ENCODE measurements around the gene SIPA1L3. TPM values are rescaled to one million over a fixed set of nuclear protein-coding genes. Genes with fewer than 3 reads are reported as not detected.

The SIPA1L3 gene
- total and polyA plus RNA-seq, 2 of the 13 experiments (the other 11 are each of a cell fraction or from before 2014, with no cell fraction given), result 5.5 to 7.7 TPM

- no peak for TF ChIP-seq TBL1XR1 (IDR thresholded peaks at IDR 0.05; ENCODE audit: borderline replicate concordance, low read length, partially characterized antibody)
- TF ChIP-seq ZNF512 (CRISPR knock-in tag; IDR thresholded peaks at IDR 0.05), result no peak
- TF ChIP-seq U2AF2 (IDR thresholded peaks at IDR 0.05; ENCODE audit: low read depth, low read length), result no peak
- TF ChIP-seq PLRG1 (conservative IDR thresholded peaks at IDR 0.05), result no peak
- 0 out of 2 replicates have a peak, but pooled peaks have one; percentile 32 for TF ChIP-seq ZNF138 (CRISPR knock-in tag; IDR thresholded peaks at IDR 0.05; ENCODE audit: low read depth)
- TF ChIP-seq ZNF75D (CRISPR knock-in tag; IDR thresholded peaks at IDR 0.05; ENCODE audit: borderline replicate concordance), result no peak
- TF ChIP-seq NR2F6 (IDR thresholded peaks at IDR 0.05), result peak; percentile 53; the same call in 1 of the 2 replicates
- TF ChIP-seq NR2F6 (CRISPR knock-in tag; IDR thresholded peaks at IDR 0.05), result peak; percentile 77
- TF ChIP-seq MXD1 (CRISPR knock-in tag; IDR thresholded peaks at IDR 0.05), result no peak
- TF ChIP-seq ZSCAN21 (CRISPR knock-in tag; IDR thresholded peaks at IDR 0.05; ENCODE audit: borderline replicate concordance), result no peak
- no peak for TF ChIP-seq EEA1 (CRISPR knock-in tag; IDR thresholded peaks at IDR 0.05; ENCODE audit: borderline replicate concordance)
- TF ChIP-seq HIVEP1 (CRISPR knock-in tag; IDR thresholded peaks at IDR 0.05), result no peak
- TF ChIP-seq ZXDC (CRISPR knock-in tag; IDR thresholded peaks at IDR 0.05), result no peak
- no peak for TF ChIP-seq HMG20B (CRISPR knock-in tag; conservative IDR thresholded peaks at IDR 0.05)
- TF ChIP-seq ELK4 (CRISPR knock-in tag; IDR thresholded peaks at IDR 0.05; ENCODE audit: borderline replicate concordance), result no peak
- TF ChIP-seq ZNF83 (CRISPR knock-in tag; IDR thresholded peaks at IDR 0.05; ENCODE audit: borderline replicate concordance), result no peak
- no peak for TF ChIP-seq ZNF30 (CRISPR knock-in tag; IDR thresholded peaks at IDR 0.05)
- no peak for TF ChIP-seq LRRFIP1 (CRISPR knock-in tag; conservative IDR thresholded peaks at IDR 0.05)
- TF ChIP-seq PPARG (CRISPR knock-in tag; conservative IDR thresholded peaks at IDR 0.05), result no peak
These were observed 26.9 kb downstream of the SIPA1L3 start (continued) for GRCh38 chr19:37933937-37934358.
